Myocyte (in vitro differentiated cells): ENCODE results near the gene ARHGEF16. TPM values are rescaled to one million over a fixed set of nuclear protein-coding genes. Genes with fewer than 3 reads are reported as not detected.

Experiments used
- DNase-seq: peaks from one replicate; pipeline ENCODE4 v3.0.0-alpha.2; 2012; ENCODE audit warnings: low read depth
- total RNA-seq: library from RNA; depleted of rRNA; stranded (reverse); fragments of >200 nt; gene quantifications from 2 replicates; pipeline ENCODE4 v1.2.3, GENCODE V29; 2014

The ARHGEF16 gene
- total RNA-seq, 1 donor from 2014 or later, result not detected

- no peak for DNase-seq
Measured at GRCh38 chr1:3468236-3469103, 14.0 kb downstream of the ARHGEF16 start.

GRCh38 chr1:3469104-3469848 is 14.8 kb downstream of the ARHGEF16 start:
- DNase-seq, result no peak

- DNase-seq, result no peak
Measured at GRCh38 chr1:3469849-3470649, 15.6 kb downstream of the ARHGEF16 start.

GRCh38 chr1:3470650-3471355 is 16.3 kb downstream of the ARHGEF16 start:
- DNase-seq, result no peak

- DNase-seq, result peak; percentile 16
Measured at GRCh38 chr1:3471356-3472087, 17.1 kb downstream of the ARHGEF16 start.

- no peak for DNase-seq
Measured at GRCh38 chr1:3472088-3472850, 17.8 kb downstream of the ARHGEF16 start.

GRCh38 chr1:3472906-3473305 is 18.4 kb downstream of the ARHGEF16 start:
- DNase-seq, result no peak

GRCh38 chr1:3473381-3473844 is 18.9 kb downstream of the ARHGEF16 start:
- DNase-seq, result peak; percentile 71

GRCh38 chr1:3474016-3474415 is 19.6 kb downstream of the ARHGEF16 start:
- no peak for DNase-seq

GRCh38 chr1:3474421-3474820 is 20.0 kb downstream of the ARHGEF16 start:
- no peak for DNase-seq

GRCh38 chr1:3475839-3476573 is 21.5 kb downstream of the ARHGEF16 start:
- no peak for DNase-seq

GRCh38 chr1:3476666-3477065 is 22.2 kb downstream of the ARHGEF16 start:
- DNase-seq, result no peak

- no peak for DNase-seq
Measured at GRCh38 chr1:3477241-3477995, 23.0 kb downstream of the ARHGEF16 start.

GRCh38 chr1:3478187-3478586 is 23.7 kb downstream of the ARHGEF16 start:
- no peak for DNase-seq

GRCh38 chr1:3479511-3480368 is 25.3 kb downstream of the ARHGEF16 start:
- no peak for DNase-seq

- no peak for DNase-seq
Measured at GRCh38 chr1:3480369-3480719, 25.9 kb downstream of the ARHGEF16 start.

- no peak for DNase-seq
Measured at GRCh38 chr1:3481046-3481445, 26.6 kb downstream of the ARHGEF16 start.
